NAMALWA (cell line): ENCODE data around the gene TWIST2.

Experiments used
- DNase-seq: peaks from one replicate; pipeline ENCODE4 v3.0.0-alpha.2; 2015; ENCODE audit warnings: low spot score

The TWIST2 gene

DNA sequence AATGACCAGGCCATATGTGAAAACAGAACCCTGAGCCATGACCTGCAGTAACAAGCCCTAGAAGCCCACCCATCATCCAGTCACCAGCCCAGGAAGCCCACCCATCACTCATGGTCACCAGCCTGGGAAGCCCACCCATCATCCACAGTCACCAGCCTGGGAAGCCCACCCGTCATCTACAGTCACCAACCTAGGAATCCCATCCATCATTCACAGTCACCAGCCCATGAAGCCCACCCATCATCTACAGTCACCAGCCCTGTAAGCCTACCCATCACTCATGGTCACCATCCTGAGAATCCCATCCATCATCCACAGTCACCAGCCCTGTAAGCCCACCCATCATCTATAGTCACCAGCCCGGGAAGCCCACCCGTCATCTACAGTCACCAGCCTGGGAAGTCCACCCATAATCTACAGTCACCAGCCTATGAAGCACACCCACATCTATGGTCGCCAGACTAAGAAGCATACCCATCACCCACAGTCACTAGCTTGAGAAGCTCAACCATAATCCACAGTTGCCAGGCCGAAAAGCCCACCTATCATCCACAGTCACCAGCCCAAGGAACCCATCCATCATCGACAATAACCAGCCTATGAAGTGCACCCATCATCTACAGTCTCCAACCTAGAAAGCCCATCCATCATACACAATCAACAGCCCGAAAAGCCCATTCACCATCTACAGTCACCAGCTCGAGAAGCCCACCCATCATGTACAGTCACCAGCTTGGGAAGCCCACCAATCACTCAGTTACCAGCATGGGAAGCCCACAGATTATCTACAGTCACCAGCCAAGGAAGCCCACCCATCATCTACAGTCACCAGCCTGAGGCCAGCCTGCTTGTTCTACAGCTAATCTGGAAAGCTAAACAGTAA lies 91.9 kb downstream of the TWIST2 start:
- no peak for DNase-seq

DNA sequence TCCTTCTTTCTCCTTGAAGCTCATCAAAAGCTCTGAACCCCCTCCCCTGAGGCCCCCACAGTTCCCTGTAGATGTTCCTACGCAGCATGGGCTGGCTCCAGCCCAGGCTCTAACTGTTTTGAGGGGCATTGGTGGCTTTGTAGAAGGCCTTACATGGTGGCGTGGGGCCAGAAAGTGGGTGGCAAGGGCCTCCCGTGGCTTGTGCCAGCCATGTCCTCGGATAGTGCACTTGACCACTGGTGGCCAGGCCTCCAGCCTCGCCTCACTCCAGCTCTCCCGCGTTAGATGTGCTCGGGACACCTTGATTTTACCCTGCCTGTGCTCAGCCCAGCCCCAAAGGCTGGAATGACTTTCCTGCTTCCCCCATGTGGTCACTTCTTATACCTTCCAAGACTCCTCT lies 92.9 kb downstream of the TWIST2 start:
- no peak for DNase-seq

- no peak for DNase-seq
These were observed 93.4 kb downstream of the TWIST2 start for GRCh38 chr2:238941262-238941792.

GRCh38 chr2:238942080-238942725 lies 94.3 kb downstream of the TWIST2 start:
- no peak for DNase-seq

- no peak for DNase-seq
These were observed 94.9 kb downstream of the TWIST2 start for GRCh38 chr2:238942726-238943300.

DNA sequence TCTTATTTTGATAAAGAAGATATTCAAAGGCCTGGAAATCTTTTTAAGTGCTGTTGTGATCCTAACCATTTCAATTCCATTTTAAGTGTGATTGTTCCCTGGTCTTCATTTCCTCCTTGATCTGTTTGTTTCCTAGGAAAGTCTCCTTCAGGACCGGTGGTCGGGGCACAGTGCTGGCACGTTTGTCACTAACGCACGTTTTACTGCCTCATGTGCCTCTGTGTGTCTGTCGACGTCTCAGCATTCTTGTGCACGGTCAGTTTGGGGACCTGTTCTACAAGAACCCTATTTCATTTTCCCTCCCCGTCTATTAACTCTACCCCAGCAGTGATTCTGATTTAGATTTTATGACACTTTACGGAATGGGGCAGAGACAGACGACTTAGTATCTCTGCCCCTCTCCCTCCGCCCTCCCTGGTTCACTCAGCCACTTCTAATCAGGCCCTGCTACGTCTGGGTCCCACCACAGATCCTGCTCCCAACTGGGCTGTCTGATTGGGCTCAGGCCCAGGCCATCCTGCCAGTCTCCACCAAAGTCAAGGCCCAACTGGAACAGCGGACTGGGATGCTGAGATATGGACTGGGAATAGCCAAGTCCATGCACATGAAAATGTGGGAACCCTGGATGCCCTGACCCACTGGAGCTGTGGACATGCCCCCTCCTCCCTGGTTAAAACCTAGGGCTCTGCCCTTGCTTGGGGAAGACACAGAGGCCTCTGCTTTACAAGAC lies 95.6 kb downstream of the TWIST2 start:
- no peak for DNase-seq

- DNase-seq = peak; percentile 10
These were observed 97.7 kb downstream of the TWIST2 start for GRCh38 chr2:238945433-238946150.

DNA sequence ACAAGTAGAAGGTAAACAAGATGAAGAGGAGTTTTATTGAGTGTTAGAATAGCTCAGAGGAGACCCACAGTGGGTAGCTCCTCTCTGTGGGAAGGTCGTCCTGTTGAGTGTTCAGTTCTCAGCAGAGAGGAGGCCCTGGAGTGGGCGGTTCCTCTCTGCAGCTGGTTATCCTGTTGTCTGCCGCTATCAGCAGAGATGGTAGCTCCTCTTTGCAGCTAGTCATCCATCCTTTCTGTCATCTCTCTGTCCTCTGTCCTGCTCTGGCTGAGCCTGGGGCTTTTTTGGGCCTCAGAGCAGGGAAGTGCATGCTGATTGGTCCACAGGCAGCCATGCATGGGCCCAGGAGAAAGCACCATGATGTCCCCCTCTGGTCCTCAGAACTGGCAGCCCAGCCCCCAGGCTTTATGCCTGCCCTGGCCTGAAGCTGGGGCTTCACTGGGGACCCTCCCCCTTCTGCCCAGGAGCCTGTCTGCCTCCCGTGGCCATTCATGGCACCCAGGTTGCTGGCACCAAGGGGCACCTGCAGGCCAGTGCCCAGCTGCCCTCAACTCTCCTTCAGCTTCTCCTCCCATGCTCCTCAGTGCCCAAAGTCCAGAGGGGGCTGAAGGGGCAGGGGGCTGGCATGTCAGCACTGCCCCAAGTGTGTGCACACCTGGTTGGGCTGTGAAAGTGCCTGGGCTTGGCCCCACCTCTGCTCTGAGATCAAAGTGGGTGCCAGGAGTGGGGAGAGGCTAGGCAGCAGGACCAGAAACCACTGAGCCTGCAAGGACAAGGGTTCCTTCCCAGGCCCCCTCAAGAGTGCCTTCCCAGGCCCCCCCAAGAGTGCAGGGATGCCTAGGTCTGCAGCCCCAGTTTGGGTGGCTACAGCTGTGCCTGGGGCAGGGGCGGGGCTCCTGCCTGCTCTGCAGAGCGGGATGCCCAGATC lies 98.7 kb downstream of the TWIST2 start:
- DNase-seq = no peak

DNA sequence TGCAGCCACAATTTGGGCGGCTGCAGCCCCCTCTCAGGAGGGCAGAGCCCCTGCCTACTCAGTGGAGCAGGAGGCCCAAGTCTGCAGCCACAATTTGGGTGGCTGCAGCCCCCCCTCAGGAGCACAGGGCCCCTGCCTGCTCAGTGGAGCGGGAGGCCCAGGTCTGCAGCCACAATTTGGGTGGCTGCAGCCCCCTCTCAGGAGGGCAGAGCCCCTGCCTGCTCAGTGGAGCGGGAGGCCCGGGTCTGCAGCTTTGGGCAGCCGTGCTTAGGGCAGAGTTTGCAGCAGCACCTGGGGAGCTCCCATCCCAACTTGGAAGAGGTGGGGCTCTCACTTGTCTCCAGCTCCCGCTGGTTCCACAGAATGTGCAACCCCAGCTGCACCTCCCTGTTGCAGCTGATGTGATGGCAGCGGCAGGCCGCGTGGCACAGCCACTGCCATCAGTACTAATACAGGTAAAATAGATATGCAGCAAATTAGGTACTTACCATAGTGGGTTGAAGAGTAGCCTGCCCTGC lies 99.4 kb downstream of the TWIST2 start:
- no peak for DNase-seq

DNA sequence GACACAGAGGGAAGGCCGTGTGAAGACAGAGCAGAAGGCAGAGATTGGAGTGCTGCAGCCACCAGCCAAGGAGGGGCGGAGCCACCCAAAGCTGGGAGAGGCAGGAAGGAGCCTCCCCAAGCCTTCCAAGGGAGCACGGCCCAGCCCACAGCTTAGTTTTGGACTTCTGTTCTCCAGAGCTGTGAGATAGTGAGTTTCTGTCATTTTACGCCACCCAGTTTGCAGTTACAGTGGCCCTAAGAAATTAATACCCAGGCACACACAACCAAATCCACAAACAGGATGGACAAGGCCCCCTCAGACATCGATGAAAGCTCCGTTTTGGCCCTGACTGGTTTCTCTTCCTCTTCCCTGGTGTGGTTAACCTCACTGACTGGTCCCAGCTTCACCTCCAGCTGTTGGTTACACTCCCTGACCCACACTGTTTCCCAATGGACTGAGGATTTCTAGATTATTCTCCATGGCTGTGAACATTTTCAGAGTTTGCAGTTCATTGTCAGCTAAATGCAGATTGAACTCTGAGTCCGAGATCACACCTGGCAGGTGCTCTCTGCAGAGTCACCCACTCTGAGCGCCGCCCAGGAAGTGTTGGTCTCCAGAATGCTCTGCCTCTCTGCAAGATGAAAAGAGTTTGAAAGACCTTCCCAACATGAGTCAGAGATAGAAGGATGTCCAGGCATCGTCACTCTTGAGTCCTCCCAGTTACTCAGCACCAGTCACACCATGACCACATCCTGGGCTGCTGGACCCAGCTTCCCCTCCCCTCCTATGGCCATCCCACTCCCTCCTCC lies 100.2 kb downstream of the TWIST2 start:
- no peak for DNase-seq

GRCh38 chr2:238948765-238949641 lies 101.1 kb downstream of the TWIST2 start:
- DNase-seq = no peak

GRCh38 chr2:238949710-238950345 lies 101.9 kb downstream of the TWIST2 start:
- no peak for DNase-seq

DNA sequence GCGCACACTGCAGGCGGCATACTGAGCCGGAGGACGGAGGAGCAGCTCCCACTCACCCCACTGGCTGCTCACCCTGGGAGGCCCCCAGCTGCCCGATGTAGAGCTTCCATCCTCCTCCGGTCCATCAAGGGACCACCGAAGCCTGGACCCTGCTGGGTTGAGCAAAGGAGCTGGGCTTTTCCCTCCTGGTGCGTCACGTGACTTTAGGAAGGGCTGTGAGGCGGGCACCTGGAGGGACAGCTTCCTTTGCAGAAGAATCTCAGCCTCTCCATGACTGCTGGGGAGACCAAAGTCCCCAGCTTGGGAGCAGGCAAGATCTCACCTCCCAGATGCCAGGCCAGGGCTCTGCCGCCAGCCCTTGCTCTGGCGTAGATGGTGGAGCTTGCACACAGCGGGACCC lies 102.7 kb downstream of the TWIST2 start:
- DNase-seq = no peak

DNA sequence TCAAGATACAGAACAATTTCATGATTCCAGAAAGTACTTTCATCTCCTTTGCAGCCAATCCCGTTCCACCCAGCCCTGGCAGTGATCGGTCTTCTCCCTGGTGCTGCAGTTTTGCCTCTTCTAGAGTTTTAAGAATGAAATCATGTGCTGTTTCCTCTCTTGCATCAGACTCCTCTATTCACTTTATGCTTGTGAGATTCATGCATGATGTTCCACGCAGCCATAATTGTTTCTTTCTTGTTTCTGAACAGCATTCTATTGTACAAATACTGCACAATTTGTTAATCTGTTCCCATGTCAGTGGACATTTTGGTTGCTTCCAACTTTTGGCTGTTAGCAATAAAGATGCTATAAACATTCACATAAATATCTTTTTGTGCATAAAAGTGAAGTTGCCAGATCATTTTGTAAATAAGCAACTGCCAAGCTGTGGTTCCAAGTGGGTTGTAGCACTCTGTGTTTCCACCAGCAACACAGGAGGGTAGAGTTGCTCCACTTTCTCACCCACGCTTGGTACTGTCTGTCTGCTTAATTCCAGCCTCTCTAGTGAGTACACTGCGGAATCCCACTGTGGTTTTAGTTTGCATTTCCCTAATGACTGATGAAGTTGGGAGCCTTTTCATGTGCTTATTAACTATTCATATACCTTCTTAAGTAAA lies 104.5 kb downstream of the TWIST2 start:
- no peak for DNase-seq

DNA sequence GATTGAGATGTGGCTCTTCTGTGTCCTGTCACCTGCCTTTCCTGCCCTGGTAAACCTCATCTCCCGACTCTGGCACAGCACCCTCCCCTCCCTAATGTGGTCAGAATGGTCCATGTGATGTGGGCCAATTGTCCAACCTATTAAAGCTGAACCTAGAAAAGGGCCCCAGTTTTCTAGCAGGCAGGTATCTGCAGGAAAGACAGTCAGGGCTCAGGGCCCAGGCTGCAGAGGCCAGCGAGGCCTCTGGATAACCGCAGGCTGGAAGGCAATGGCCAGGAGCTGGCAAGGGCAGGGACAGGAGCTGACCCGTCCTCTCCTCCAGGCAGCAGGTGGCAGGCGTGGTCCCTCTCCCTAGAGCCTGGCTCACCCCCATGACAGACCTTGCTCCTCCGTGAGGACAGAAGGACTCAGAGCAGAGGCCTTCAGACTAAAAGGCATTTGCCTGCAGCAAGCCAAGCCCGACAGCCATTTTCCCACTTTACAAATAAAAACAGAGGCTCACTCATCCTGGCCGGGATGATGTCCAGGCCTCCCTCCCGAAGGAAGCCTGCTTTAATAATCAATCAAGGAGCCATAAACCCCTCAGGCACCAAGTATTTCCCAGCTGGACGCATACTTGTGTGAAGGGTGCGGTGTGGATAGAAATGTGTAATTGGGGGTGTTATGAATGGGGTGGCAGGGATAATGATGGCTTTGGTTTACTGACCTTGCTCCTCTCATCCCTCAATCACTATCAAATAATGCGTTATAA lies 107.1 kb downstream of the TWIST2 start:
- no peak for DNase-seq
